GM12892 (cell line): ENCODE data around the gene BCL2L2.
"Not testable (repeated sequence)": the region's sequence is repeated elsewhere in the genome, so short reads cannot be mapped to it uniquely, and the experiment has no call there.

Experiments
- POLR2A ChIP-seq: IDR thresholded peaks from 2 replicates; pipeline ENCODE4 v1.6.1; 2011; ENCODE audit warnings: low read depth, low read length, control low read depth
- POLR2AphosphoS5 ChIP-seq: IDR thresholded peaks from 2 replicates; pipeline ENCODE4 v1.6.1; 2011; ENCODE audit warnings: low read depth, low read length, control low read depth
- TAF1 ChIP-seq: IDR thresholded peaks from 2 replicates; pipeline ENCODE4 v1.6.1; 2011; ENCODE audit warnings: low read depth, mild to moderate bottlenecking, control low read depth, low read length, borderline replicate concordance

GRCh38 chr14:23325746-23326145 lies 19.1 kb downstream of the BCL2L2 start:
- not testable (repeated sequence) for TF ChIP-seq POLR2A, POLR2AphosphoS5, TAF1
